Hematopoietic multipotent progenitor cell treated with erythropoietin and hydrocortisone succinate and interleukin-3 and kit ligand, for 17 days (in vitro differentiated cells): Measurements from ENCODE around the gene APLF.

Source experiments
- DNase-seq: peaks from one replicate; pipeline ENCODE4 v3.0.0-alpha.2; 2015; ENCODE audit warnings: low spot score

APLF gene

GRCh38 chr2:68467077-68467960 is at the start of gene APLF, which contains the start of gene FBXO48:
Gene APLF (plus strand): TSS chr2:68467585. CDS start chr2:68467732, 147 bp downstream.
Gene FBXO48 (minus strand): TSS chr2:68467294. CDS start chr2:68465145, 2,149 bp downstream.
- peak; percentile 99 for DNase-seq

- no peak for DNase-seq
Observed at GRCh38 chr2:68417926-68418325, 49.5 kb upstream of the APLF start.

- no peak for DNase-seq
Observed at GRCh38 chr2:68418419-68418818, 49.0 kb upstream of the APLF start.

GRCh38 chr2:68418855-68419254 is 48.5 kb upstream of the APLF start:
- no peak for DNase-seq

GRCh38 chr2:68420254-68420910 is 47.0 kb upstream of the APLF start:
- DNase-seq = no peak

GRCh38 chr2:68423966-68424650 is 43.3 kb upstream of the APLF start:
- no peak for DNase-seq

GRCh38 chr2:68425503-68425902 is 41.9 kb upstream of the APLF start:
- no peak for DNase-seq

- no peak for DNase-seq
Observed at GRCh38 chr2:68426446-68426845, 40.9 kb upstream of the APLF start.

GRCh38 chr2:68426848-68427579 is 40.4 kb upstream of the APLF start:
- DNase-seq = no peak

- no peak for DNase-seq
Observed at GRCh38 chr2:68428126-68428525, 39.3 kb upstream of the APLF start.

- no peak for DNase-seq
Observed at GRCh38 chr2:68428746-68429145, 38.6 kb upstream of the APLF start.

- DNase-seq = no peak
Observed at GRCh38 chr2:68429311-68429826, 38.0 kb upstream of the APLF start.

- DNase-seq = no peak
Observed at GRCh38 chr2:68431316-68431972, 35.9 kb upstream of the APLF start.

GRCh38 chr2:68432696-68433658 is 34.4 kb upstream of the APLF start:
- no peak for DNase-seq

- DNase-seq = no peak
Observed at GRCh38 chr2:68434981-68435380, 32.4 kb upstream of the APLF start.

GRCh38 chr2:68435615-68436014 is 31.8 kb upstream of the APLF start:
- no peak for DNase-seq

- no peak for DNase-seq
Observed at GRCh38 chr2:68436270-68436669, 31.1 kb upstream of the APLF start.

- DNase-seq = no peak
Observed at GRCh38 chr2:68438455-68439303, 28.7 kb upstream of the APLF start.
